ENCODE data around the gene POLR2E. TPM values are rescaled to one million over a fixed set of nuclear protein-coding genes. Genes with fewer than 3 reads are reported as not detected.
A peak's percentile ranks its signal among the peaks of the same experiment; 100 is the strongest.

POLR2E gene
- total RNA-seq, 1 donor from 2014 or later = 155 TPM

DNA sequence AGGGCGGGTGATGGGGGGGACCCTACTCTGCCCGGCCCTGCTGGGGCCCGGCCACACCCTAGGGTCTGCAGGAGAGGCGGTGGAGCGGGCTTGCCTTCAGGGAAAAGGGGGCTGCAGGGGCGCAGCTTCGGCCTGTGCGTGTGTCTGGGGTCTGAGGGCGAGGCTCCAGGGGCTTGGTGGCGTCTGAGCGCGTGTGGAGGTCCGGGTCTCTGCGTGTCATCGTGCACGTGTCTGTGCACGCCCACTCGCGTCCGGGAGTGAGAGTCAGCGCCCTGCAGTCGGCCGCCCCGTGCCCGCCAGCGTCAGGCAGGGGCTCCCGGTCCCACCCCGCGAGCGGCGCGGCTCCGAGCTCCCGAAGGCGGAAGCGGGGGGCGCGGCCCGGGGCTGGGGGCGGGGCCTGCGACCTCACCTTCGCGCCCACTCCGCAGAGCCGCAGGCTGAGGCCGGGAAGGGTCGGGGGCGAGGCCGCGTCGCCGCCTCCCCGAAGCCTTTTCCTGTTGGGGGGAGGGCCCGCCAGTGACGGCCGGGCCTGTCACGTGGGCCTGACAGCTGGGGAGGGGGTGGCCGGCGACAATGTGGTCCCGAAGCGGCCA, 28.3 kb downstream of the POLR2E start, which contains the start of gene ARHGAP45:
Gene ARHGAP45 (plus strand): TSS at position 420 of the 593 bp plus-strand sequence. CDS start 239 bp downstream, outside the sequence.
- Histone ChIP-seq H3K9me3 (no peaks in the 10 kb centered on the region), H3K36me3 (no peaks in the 10 kb centered on the region), H3K27ac (peak within 1 kb of the TSS; percentile 79), H3K4me1 (peaks cover 54% of the 10 kb centered on the region), H3K27me3 (no peaks in the 10 kb centered on the region), H3K4me3 (peak within 1 kb of the TSS; percentile 62)
- DNase-seq = peak; percentile 85
- intact Hi-C loops (cut with DNase I) = no loop called here
- ATAC-seq = peak; percentile 8
- TF ChIP-seq, protein P1, sequence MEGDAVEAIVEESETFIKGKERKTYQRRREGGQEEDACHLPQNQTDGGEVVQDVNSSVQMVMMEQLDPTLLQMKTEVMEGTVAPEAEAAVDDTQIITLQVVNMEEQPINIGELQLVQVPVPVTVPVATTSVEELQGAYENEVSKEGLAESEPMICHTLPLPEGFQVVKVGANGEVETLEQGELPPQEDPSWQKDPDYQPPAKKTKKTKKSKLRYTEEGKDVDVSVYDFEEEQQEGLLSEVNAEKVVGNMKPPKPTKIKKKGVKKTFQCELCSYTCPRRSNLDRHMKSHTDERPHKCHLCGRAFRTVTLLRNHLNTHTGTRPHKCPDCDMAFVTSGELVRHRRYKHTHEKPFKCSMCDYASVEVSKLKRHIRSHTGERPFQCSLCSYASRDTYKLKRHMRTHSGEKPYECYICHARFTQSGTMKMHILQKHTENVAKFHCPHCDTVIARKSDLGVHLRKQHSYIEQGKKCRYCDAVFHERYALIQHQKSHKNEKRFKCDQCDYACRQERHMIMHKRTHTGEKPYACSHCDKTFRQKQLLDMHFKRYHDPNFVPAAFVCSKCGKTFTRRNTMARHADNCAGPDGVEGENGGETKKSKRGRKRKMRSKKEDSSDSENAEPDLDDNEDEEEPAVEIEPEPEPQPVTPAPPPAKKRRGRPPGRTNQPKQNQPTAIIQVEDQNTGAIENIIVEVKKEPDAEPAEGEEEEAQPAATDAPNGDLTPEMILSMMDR (IDR thresholded peaks at IDR 0.05) = no peak

DNA sequence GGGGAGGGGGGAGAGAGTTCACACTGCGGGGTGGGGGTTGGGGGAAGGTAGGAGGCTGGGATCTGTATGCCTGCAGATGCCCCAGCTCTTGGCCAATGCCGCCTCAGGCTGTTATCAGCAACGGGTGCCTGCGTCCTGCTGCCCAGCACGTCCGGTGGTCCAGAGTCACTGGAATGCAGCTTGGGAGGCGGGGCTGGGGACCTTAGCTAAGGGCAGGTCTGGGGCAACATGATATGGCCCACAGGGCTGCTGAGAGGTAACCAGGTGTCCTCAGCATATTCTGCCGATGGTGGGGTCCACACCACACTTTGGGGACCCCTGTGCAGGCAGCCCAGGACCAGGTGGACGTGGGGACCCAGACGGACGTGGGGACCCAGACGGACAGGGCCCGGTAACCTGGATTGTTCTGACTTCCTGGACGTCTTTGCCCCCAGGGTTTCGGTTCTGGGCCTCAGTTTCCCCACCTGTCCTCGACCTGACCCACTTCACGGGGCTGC, 28.9 kb downstream of the POLR2E start:
- no peak for DNase-seq
- H3K4me1 ChIP-seq = peaks cover 54% of the 10 kb centered on the region
- H3K27ac ChIP-seq = peak overlapping the region; percentile 79
- TF ChIP-seq, protein P1 (IDR thresholded peaks at IDR 0.05) = no peak
- H3K36me3 ChIP-seq = no peaks in the 10 kb centered on the region
- no peaks in the 10 kb centered on the region for H3K9me3 ChIP-seq
- no peaks in the 10 kb centered on the region for H3K27me3 ChIP-seq
- intact Hi-C loops (cut with DNase I) = no loop called here
- peak overlapping the region; percentile 62 for H3K4me3 ChIP-seq
- ATAC-seq = peak; percentile 1

DNA sequence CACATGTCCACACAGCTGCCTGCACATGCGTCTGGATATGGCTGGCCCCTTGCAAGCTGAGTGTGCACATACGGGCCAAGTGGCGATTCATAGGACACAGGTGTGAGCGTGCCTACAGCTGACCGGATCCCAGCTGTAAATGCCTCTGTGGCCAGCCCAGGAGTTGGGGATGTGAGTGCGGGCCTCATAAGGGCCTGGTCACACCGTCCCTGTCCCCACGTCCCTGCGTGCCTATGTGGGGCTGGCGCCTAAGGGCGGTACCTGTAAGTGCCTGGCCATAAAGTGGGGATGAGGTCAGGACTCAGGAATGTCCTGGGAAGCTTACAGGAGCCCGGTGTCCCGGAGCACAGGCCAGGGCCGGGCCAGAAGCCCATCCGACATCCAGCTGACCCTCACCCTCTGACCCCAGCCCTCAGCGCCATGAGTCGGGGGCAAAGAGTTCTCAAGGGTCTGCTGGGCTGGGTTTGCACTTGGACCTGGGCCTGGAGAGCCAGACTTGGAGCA, 29.5 kb downstream of the POLR2E start:
- no peaks in the 10 kb centered on the region for H3K36me3 ChIP-seq
- DNase-seq (no peak), ATAC-seq (peak; percentile 62)
- TF ChIP-seq, protein P1 (IDR thresholded peaks at IDR 0.05) = no peak
- intact Hi-C loops (cut with DNase I) = no loop called here
- no peaks in the 10 kb centered on the region for H3K9me3 ChIP-seq
- H3K4me1 ChIP-seq = peaks cover 52% of the 10 kb centered on the region
- H3K27me3 ChIP-seq = no peaks in the 10 kb centered on the region
- peak overlapping the region; percentile 62 for H3K4me3 ChIP-seq
- H3K27ac ChIP-seq = peak overlapping the region; percentile 79

DNA sequence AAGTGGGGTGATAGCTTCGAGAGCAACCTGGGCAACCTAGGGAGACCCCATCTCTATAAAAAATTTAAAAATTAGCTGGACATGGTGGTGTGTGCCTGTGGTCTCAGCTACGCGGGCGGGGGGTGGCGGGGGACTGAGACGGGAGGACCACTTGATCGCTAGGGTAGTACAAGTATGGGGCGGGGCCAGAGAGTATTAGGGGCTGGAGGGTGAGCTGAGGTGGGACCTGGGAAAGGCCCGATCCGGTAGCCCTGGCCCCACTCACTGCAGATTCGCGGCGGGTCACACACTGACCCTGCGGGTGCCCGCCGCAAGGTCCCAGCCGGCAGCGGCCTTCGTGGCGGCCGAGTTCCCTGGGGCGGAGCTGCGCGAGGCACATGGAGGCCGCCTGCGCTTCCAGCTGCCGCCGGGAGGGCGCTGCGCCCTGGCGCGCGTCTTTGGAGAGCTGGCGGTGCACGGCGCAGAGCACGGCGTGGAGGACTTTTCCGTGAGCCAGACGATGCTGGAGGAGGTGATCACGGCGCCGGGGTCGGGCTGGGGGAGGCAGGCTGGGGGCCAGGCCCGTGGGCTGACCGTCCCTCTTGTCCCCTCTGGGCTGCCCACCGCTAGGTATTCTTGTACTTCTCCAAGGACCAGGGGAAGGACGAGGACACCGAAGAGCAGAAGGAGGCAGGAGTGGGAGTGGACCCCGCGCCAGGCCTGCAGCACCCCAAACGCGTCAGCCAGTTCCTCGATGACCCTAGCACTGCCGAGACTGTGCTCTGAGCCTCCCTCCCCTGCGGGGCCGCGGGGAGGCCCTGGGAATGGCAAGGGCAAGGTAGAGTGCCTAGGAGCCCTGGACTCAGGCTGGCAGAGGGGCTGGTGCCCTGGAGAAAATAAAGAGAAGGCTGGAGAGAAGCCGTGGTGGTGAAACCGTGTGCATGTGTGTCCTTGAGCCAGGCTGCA, 30.2 kb downstream of the POLR2E start:
- H3K27me3 ChIP-seq = no peaks in the 10 kb centered on the region
- intact Hi-C loops (cut with DNase I) = no loop called here
- peaks cover 49% of the 10 kb centered on the region for H3K4me1 ChIP-seq
- no peaks in the 10 kb centered on the region for H3K36me3 ChIP-seq
- H3K27ac ChIP-seq = peak overlapping the region; percentile 79
- H3K4me3 ChIP-seq = peak overlapping the region; percentile 29
- no peaks in the 10 kb centered on the region for H3K9me3 ChIP-seq
- TF ChIP-seq, protein P1 (IDR thresholded peaks at IDR 0.05) = peak; percentile 88
- DNase-seq (peak; percentile 89), ATAC-seq (peak; percentile 67)

DNA sequence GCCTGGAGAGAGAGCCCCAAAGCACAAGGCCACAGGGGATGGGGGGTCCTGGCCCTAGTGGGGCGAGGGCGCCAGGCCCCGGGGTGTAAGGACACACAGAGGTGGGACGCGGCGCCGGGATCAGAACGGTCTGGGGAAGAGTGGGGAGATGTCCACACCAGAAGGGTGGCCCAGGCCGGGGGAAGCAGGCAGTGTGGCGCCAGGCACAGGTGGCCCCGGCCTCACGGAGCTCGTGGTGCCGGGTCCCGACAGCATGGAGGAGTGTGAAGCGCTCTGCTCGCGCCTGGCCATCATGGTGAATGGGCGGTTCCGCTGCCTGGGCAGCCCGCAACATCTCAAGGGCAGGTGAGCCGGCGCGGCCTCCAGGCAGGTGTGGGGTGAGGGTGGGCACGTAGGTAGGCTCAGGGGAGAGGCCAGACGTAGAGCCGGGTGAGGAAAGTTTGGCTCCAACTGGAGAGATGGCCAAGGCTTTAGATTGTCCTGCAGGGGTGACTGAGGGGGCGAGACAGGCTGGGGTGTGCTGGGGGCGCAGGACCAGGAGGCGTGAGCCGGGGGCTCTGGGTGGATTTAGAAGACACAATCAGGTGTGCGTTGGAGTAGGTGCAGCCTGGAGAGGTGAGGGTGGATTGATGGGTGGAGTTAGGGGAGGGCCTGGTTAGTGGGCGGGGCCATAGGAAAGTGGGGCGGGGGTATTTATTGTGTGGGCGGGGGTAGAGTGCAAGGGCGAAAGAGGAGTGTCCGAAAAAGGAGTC, 31.1 kb downstream of the POLR2E start:
- intact Hi-C loops (cut with DNase I) = no loop called here
- Histone ChIP-seq H3K9me3 (no peaks in the 10 kb centered on the region), H3K4me3 (no peak overlapping the region), H3K36me3 (no peaks in the 10 kb centered on the region), H3K27ac (peak overlapping the region; percentile 79), H3K4me1 (peaks cover 40% of the 10 kb centered on the region), H3K27me3 (no peaks in the 10 kb centered on the region)
- TF ChIP-seq, protein P1 (IDR thresholded peaks at IDR 0.05) = no peak
- ATAC-seq (peak; percentile 6), DNase-seq (no peak)

Data from upper lobe of right lung (tissue), 1 donor.